ENCODE data around the gene SNX27. TPM values are rescaled to one million over a fixed set of nuclear protein-coding genes. Genes with fewer than 3 reads are reported as not detected.

SNX27 gene
- polyA plus RNA-seq, 1 donor (not counting 4 experiments of a cell fraction or from before 2014, with no cell fraction given) = 15.7 TPM

DNA sequence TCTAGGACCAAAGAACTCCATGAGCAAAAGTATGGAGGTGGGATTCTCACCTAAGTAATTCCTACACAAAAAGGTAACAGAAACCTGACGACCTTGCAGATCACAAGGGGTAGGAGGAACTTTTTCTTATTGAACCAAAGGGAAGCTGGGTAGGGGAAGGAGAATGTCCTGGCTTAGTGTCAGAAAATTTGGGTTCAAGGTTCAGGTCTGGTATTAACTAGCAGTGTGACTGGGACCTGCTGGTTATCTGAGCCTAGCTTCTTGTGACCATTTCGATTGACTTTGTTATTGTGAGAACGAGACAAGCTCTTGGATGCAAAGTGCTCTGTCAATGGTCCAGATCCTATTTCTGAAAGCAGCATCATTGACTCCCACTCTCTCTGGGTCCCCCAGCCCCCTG lies 5.0 kb upstream of the SNX27 start:
- no peak for TF ChIP-seq EZH2 (IDR thresholded peaks at IDR 0.05; ENCODE audit: low read length)
- no peak for TF ChIP-seq CTCF (optimal IDR thresholded peaks at IDR 0.05 in 1 of 3, IDR thresholded peaks at IDR 0.05 in 1 of 3, conservative IDR thresholded peaks at IDR 0.05 in 1 of 3; ENCODE audit: extremely low read depth in 1 of 3, insufficient read depth in 2 of 3, low read length in 3 of 3)
- no peaks in the 10 kb centered on the region for H3K27me3 ChIP-seq (ENCODE audit: control insufficient read depth, extremely low read depth, insufficient read depth, low read length)
- no peak for FAIRE-seq
- no peak for DNase-seq (ENCODE audit: low read depth, low spot score)
- no peak overlapping the region for H3K27ac ChIP-seq (ENCODE audit: control insufficient read depth, insufficient read depth, low read length)
- H4K20me1 ChIP-seq (ENCODE audit: control insufficient read depth, extremely low read depth, insufficient read depth, low read length) = no peaks in the 10 kb centered on the region
- H2AFZ ChIP-seq (ENCODE audit: control insufficient read depth, low read length) = no peak overlapping the region
- peaks cover 30% of the 10 kb centered on the region for H3K4me1 ChIP-seq (ENCODE audit: control insufficient read depth, extremely low read depth, insufficient read depth, low read length)
- H3K4me2 ChIP-seq (ENCODE audit: control insufficient read depth, extremely low read depth, insufficient read depth, low read depth, low read length) = peak overlapping the region; percentile 18
- no peak overlapping the region for H3K9ac ChIP-seq (ENCODE audit: control insufficient read depth, extremely low read depth, insufficient read depth, low read length)
- no peak overlapping the region for H3K4me3 ChIP-seq (ENCODE audit: control insufficient read depth in 2 of 3, extremely low read depth in 1 of 3, insufficient read depth in 2 of 3, low read depth in 1 of 3, low read length in 3 of 3)
- H3K9me3 ChIP-seq (ENCODE audit: control insufficient read depth, low read depth, low read length) = no peaks in the 10 kb centered on the region
- no peaks in the 10 kb centered on the region for H3K9me1 ChIP-seq (ENCODE audit: control insufficient read depth, extremely low read depth, insufficient read depth, low read length)
- no peaks in the 10 kb centered on the region for H3K79me2 ChIP-seq (ENCODE audit: control insufficient read depth, insufficient read depth, low read length)
- H3K36me3 ChIP-seq (ENCODE audit: control insufficient read depth in 2 of 2, extremely low read depth in 1 of 2, insufficient read depth in 2 of 2, low read length in 2 of 2) = no peaks in the 10 kb centered on the region
- dilution Hi-C loops (cut with MboI; ENCODE audit: extremely low pct_ligation_motif_present, low sequenced_read_pairs) = no loop called here

DNA sequence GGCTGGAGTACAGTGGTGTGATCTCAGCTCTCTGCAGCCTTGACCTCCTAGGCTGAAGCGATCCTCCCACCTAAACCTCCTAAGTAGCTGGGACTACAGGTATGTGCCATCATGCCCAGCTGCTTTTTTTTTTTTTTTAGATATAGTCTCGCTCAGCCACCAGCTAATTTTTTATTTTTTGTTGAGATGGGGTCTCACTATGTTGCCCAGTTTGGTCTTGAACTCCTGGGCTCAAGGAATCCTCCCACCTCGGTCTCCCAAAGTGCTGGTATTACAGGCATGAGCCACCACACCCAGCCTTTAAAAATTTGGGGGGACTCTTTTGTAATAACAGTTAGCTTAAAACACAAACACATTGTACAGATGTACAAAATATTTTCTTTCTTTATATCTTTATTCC lies 1.7 kb upstream of the SNX27 start:
- H3K27me3 ChIP-seq (ENCODE audit: control insufficient read depth, extremely low read depth, insufficient read depth, low read length) = no peaks in the 10 kb centered on the region
- H3K9me1 ChIP-seq (ENCODE audit: control insufficient read depth, extremely low read depth, insufficient read depth, low read length) = no peaks in the 10 kb centered on the region
- no peaks in the 10 kb centered on the region for H3K36me3 ChIP-seq (ENCODE audit: control insufficient read depth in 2 of 2, extremely low read depth in 1 of 2, insufficient read depth in 2 of 2, low read length in 2 of 2)
- no peaks in the 10 kb centered on the region for H4K20me1 ChIP-seq (ENCODE audit: control insufficient read depth, extremely low read depth, insufficient read depth, low read length)
- H3K9me3 ChIP-seq (ENCODE audit: control insufficient read depth, low read depth, low read length) = no peaks in the 10 kb centered on the region
- H3K4me1 ChIP-seq (ENCODE audit: control insufficient read depth, extremely low read depth, insufficient read depth, low read length) = peaks cover 33% of the 10 kb centered on the region
- no peak overlapping the region for H3K9ac ChIP-seq (ENCODE audit: control insufficient read depth, extremely low read depth, insufficient read depth, low read length)
- dilution Hi-C loops (cut with MboI; ENCODE audit: extremely low pct_ligation_motif_present, low sequenced_read_pairs) = no loop called here
- H3K79me2 ChIP-seq (ENCODE audit: control insufficient read depth, insufficient read depth, low read length) = peaks cover 14% of the 10 kb centered on the region
- no peak for TF ChIP-seq EZH2 (IDR thresholded peaks at IDR 0.05; ENCODE audit: low read length)
- DNase-seq (ENCODE audit: low read depth, low spot score) = no peak
- H2AFZ ChIP-seq (ENCODE audit: control insufficient read depth, low read length) = no peak overlapping the region
- no peak overlapping the region for H3K4me2 ChIP-seq (ENCODE audit: control insufficient read depth, extremely low read depth, insufficient read depth, low read depth, low read length)
- no peak for FAIRE-seq
- H3K4me3 ChIP-seq (ENCODE audit: control insufficient read depth in 2 of 3, extremely low read depth in 1 of 3, insufficient read depth in 2 of 3, low read depth in 1 of 3, low read length in 3 of 3) = no peak overlapping the region
- no peak overlapping the region for H3K27ac ChIP-seq (ENCODE audit: control insufficient read depth, insufficient read depth, low read length)

DNA sequence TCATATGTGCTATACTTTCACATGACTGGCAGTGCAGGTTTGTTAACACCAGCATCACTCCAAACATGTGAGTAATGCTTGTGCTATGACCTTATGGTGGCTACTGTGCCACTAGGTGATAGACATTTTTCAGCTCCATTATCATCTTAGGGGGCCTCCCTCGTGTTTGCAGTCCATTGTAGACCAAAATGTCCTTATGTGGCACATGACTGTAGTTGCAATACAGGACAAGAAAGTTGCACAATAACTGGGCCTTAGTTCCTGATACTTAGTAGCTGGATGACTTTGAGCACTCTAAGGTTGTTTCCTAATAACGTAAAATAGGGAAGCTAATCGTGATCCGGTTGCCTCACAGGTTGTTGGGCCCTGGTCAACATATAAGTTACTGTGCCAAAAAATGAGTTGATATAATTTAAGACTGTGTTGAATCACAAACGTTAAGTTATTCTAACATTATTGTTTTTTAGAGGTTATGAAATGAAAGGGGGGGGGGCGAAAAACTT lies 511 bp upstream of the SNX27 start:
- DNase-seq (ENCODE audit: low read depth, low spot score) (peak; percentile 49), FAIRE-seq (no peak)
- Histone ChIP-seq H3K79me2 (ENCODE audit: control insufficient read depth, insufficient read depth, low read length) (peaks cover 14% of the 10 kb centered on the region), H3K27ac (ENCODE audit: control insufficient read depth, insufficient read depth, low read length) (peak overlapping the region; percentile 71), H3K4me2 (ENCODE audit: control insufficient read depth, extremely low read depth, insufficient read depth, low read depth, low read length) (peak overlapping the region; percentile 65), H3K36me3 (ENCODE audit: control insufficient read depth in 2 of 2, extremely low read depth in 1 of 2, insufficient read depth in 2 of 2, low read length in 2 of 2) (no peaks in the 10 kb centered on the region), H3K27me3 (ENCODE audit: control insufficient read depth, extremely low read depth, insufficient read depth, low read length) (no peaks in the 10 kb centered on the region), H2AFZ (ENCODE audit: control insufficient read depth, low read length) (no peak overlapping the region), H4K20me1 (ENCODE audit: control insufficient read depth, extremely low read depth, insufficient read depth, low read length) (no peaks in the 10 kb centered on the region), H3K9me1 (ENCODE audit: control insufficient read depth, extremely low read depth, insufficient read depth, low read length) (no peaks in the 10 kb centered on the region), H3K4me1 (ENCODE audit: control insufficient read depth, extremely low read depth, insufficient read depth, low read length) (peaks cover 41% of the 10 kb centered on the region), H3K4me3 (ENCODE audit: control insufficient read depth in 2 of 3, extremely low read depth in 1 of 3, insufficient read depth in 2 of 3, low read depth in 1 of 3, low read length in 3 of 3) (peak overlapping the region in 1 of 3 experiments; percentile 79), H3K9ac (ENCODE audit: control insufficient read depth, extremely low read depth, insufficient read depth, low read length) (peak overlapping the region; percentile 81), H3K9me3 (ENCODE audit: control insufficient read depth, low read depth, low read length) (no peaks in the 10 kb centered on the region)
- TF ChIP-seq EZH2 (IDR thresholded peaks at IDR 0.05; ENCODE audit: low read length) (no peak), CTCF (optimal IDR thresholded peaks at IDR 0.05 in 1 of 3, IDR thresholded peaks at IDR 0.05 in 1 of 3, conservative IDR thresholded peaks at IDR 0.05 in 1 of 3; ENCODE audit: extremely low read depth in 1 of 3, insufficient read depth in 2 of 3, low read length in 3 of 3) (no peak)
- dilution Hi-C loops (cut with MboI; ENCODE audit: extremely low pct_ligation_motif_present, low sequenced_read_pairs) = no loop called here

Measured in keratinocyte (primary cell).